GM21367 (cell line): ENCODE measurements around the gene GSTM1.

Source experiments
- ATAC-seq: cut with Tn5 transposase; IDR thresholded peaks from one replicate; pipeline ENCODE4 v1.9.1; 2021; ENCODE audit not compliant: unreplicated experiment

Gene GSTM1

GRCh38 chr1:109726007-109726406 lies 38.4 kb downstream of the GSTM1 start:
- no peak for ATAC-seq

GRCh38 chr1:109726728-109727373 lies 39.2 kb downstream of the GSTM1 start:
- ATAC-seq, result no peak

GRCh38 chr1:109728870-109729269 lies 41.3 kb downstream of the GSTM1 start:
- no peak for ATAC-seq

- ATAC-seq, result no peak
These were observed 43.0 kb downstream of the GSTM1 start for GRCh38 chr1:109730666-109731065.

- no peak for ATAC-seq
These were observed 44.8 kb downstream of the GSTM1 start for GRCh38 chr1:109732390-109732881.

GRCh38 chr1:109733236-109733870 lies 45.7 kb downstream of the GSTM1 start:
- no peak for ATAC-seq

GRCh38 chr1:109739738-109740614 lies 52.4 kb downstream of the GSTM1 start:
- ATAC-seq, result no peak

DNA sequence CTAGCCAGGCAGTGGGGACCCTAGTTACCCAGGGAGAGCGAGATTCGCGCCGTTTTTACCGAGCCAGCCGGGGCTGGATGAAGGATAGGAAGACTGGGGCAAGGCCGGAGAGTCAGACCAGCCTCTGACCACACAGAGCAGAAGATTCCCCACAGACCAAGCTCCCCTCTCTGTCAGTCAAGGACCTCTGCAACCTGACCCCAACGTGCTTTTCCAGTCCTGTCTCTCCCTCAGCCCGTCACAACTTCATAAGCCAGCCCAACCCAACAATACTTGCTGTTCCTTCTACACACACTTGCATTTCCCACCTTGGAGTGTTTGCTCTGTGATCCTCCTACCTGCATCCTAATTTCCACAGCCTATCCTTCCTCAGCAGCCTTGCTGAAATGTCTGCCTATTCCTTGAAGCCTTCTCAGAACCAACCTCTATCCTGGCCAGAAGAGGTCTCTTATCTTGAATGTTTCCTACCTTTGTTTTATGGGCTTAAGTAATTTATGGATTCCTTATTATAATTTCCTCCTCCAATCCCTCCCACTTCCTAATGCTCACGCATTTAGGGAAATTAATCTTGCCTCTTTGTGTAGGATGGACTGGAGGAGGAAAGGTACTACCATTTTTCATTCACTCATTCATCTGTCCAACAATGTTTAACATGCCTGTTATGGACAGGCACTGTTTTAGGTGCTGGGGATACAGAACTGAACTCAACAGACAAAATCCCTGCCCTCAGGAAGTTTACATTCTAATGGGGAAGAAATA lies 53.2 kb downstream of the GSTM1 start, which contains the start of gene GSTM3:
TSS of gene GSTM3 (minus strand) at position 424 of the 759 bp plus-strand sequence. CDS start 751 bp downstream, outside the sequence.
- no peak for ATAC-seq
